Measurements from ENCODE around the gene SBF2.

SBF2 gene

GRCh38 chr11:9827708-9828107, 466.3 kb downstream of the SBF2 start:
- in situ Hi-C loops (cut with MboI; ENCODE audit: low sequenced_read_pairs): no loop called here

GRCh38 chr11:9826390-9826789, 467.6 kb downstream of the SBF2 start:
- in situ Hi-C loops (cut with MboI; ENCODE audit: low sequenced_read_pairs): no loop called here

GRCh38 chr11:9825895-9826294, 468.1 kb downstream of the SBF2 start:
- in situ Hi-C loops (cut with MboI; ENCODE audit: low sequenced_read_pairs): no loop called here

GRCh38 chr11:9825315-9825714, 468.7 kb downstream of the SBF2 start:
- in situ Hi-C loops (cut with MboI; ENCODE audit: low sequenced_read_pairs): no loop called here

- in situ Hi-C loops (cut with MboI; ENCODE audit: low sequenced_read_pairs): no loop called here
These were observed 470.1 kb downstream of the SBF2 start for GRCh38 chr11:9823887-9824385.

- in situ Hi-C loops (cut with MboI; ENCODE audit: low sequenced_read_pairs): no loop called here
These were observed 470.6 kb downstream of the SBF2 start for GRCh38 chr11:9823439-9823838.

- in situ Hi-C loops (cut with MboI; ENCODE audit: low sequenced_read_pairs): no loop called here
These were observed 472.8 kb downstream of the SBF2 start for GRCh38 chr11:9821008-9821752.

GRCh38 chr11:9820260-9820659, 473.8 kb downstream of the SBF2 start:
- in situ Hi-C loops (cut with MboI; ENCODE audit: low sequenced_read_pairs): no loop called here

- in situ Hi-C loops (cut with MboI; ENCODE audit: low sequenced_read_pairs): no loop called here
These were observed 476.8 kb downstream of the SBF2 start for GRCh38 chr11:9817191-9817590.

GRCh38 chr11:9815486-9816136, 478.4 kb downstream of the SBF2 start:
- in situ Hi-C loops (cut with MboI; ENCODE audit: low sequenced_read_pairs): no loop called here

GRCh38 chr11:9814108-9814507, 479.9 kb downstream of the SBF2 start:
- in situ Hi-C loops (cut with MboI; ENCODE audit: low sequenced_read_pairs): no loop called here

GRCh38 chr11:9808943-9809342, 485.1 kb downstream of the SBF2 start:
- in situ Hi-C loops (cut with MboI; ENCODE audit: low sequenced_read_pairs): no loop called here

- in situ Hi-C loops (cut with MboI; ENCODE audit: low sequenced_read_pairs): no loop called here
These were observed 486.9 kb downstream of the SBF2 start for GRCh38 chr11:9806946-9807687.

GRCh38 chr11:9804419-9804902, 489.6 kb downstream of the SBF2 start:
- in situ Hi-C loops (cut with MboI; ENCODE audit: low sequenced_read_pairs): no loop called here

GRCh38 chr11:9803685-9804418, 490.2 kb downstream of the SBF2 start:
- in situ Hi-C loops (cut with MboI; ENCODE audit: low sequenced_read_pairs): no loop called here

GRCh38 chr11:9802291-9802861, 491.6 kb downstream of the SBF2 start:
- in situ Hi-C loops (cut with MboI; ENCODE audit: low sequenced_read_pairs): no loop called here

- in situ Hi-C loops (cut with MboI; ENCODE audit: low sequenced_read_pairs): no loop called here
These were observed 494.1 kb downstream of the SBF2 start for GRCh38 chr11:9799886-9800285.

- in situ Hi-C loops (cut with MboI; ENCODE audit: low sequenced_read_pairs): no loop called here
These were observed 496.7 kb downstream of the SBF2 start for GRCh38 chr11:9797300-9797699.

GRCh38 chr11:9796854-9797253, 497.2 kb downstream of the SBF2 start:
- in situ Hi-C loops (cut with MboI; ENCODE audit: low sequenced_read_pairs): no loop called here

- in situ Hi-C loops (cut with MboI; ENCODE audit: low sequenced_read_pairs): no loop called here
These were observed 497.8 kb downstream of the SBF2 start for GRCh38 chr11:9796266-9796665.

- in situ Hi-C loops (cut with MboI; ENCODE audit: low sequenced_read_pairs): no loop called here
These were observed 503.3 kb downstream of the SBF2 start for GRCh38 chr11:9790703-9791102.
